Breast epithelium (tissue), 3 donors: Measurements from ENCODE around the gene MRPS24.

Experiments
- POLR2A ChIP-seq: fragments of 450-650 bp; IDR thresholded peaks from one replicate; pipeline ENCODE4 v1.6.1; 2016; ENCODE audit warnings: antibody characterized with exemption, mild to moderate bottlenecking, moderate library complexity
- POLR2AphosphoS5 ChIP-seq, 3 donors: sonication (generic); formaldehyde crosslinking; IDR thresholded peaks; one replicate each; pipeline ENCODE4 v1.6.1; 2017; ENCODE audit warnings: antibody characterized with exemption in 3 of 3
- TF ChIP-seq, protein P1 (sequence below), 3 donors: fragments of 450-650 bp; IDR thresholded peaks; one replicate each; pipeline ENCODE4 v1.5.1; 2016 to 2017; ENCODE audit warnings: antibody characterized with exemption in 3 of 3, mild to moderate bottlenecking in 3 of 3, moderate library complexity in 3 of 3

GRCh38 chr7:43870316-43870715 is 999 bp upstream of the MRPS24 start:
- TF ChIP-seq, protein P1, sequence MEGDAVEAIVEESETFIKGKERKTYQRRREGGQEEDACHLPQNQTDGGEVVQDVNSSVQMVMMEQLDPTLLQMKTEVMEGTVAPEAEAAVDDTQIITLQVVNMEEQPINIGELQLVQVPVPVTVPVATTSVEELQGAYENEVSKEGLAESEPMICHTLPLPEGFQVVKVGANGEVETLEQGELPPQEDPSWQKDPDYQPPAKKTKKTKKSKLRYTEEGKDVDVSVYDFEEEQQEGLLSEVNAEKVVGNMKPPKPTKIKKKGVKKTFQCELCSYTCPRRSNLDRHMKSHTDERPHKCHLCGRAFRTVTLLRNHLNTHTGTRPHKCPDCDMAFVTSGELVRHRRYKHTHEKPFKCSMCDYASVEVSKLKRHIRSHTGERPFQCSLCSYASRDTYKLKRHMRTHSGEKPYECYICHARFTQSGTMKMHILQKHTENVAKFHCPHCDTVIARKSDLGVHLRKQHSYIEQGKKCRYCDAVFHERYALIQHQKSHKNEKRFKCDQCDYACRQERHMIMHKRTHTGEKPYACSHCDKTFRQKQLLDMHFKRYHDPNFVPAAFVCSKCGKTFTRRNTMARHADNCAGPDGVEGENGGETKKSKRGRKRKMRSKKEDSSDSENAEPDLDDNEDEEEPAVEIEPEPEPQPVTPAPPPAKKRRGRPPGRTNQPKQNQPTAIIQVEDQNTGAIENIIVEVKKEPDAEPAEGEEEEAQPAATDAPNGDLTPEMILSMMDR (IDR thresholded peaks at IDR 0.05), result no peak
- TF ChIP-seq POLR2A (no peak), POLR2AphosphoS5 (IDR thresholded peaks at IDR 0.05) (no peak)
